Forelimb muscle (tissue), 1 donor: ENCODE results near the gene NKD1. TPM values are rescaled to one million over a fixed set of nuclear protein-coding genes. Genes with fewer than 3 reads are reported as not detected.

Source experiments
- DNase-seq: peaks from one replicate; pipeline ENCODE4 v3.0.0-alpha.2; 2013; ENCODE audit warnings: low read depth
- polyA plus RNA-seq: library from polyadenylated mRNA; unstranded; fragments of 120-200 nt; gene quantifications from one replicate; pipeline ENCODE4 v1.2.1, GENCODE V29; 2013; ENCODE audit not compliant: insufficient read length

The NKD1 gene
- polyA plus RNA-seq, 1 donor, result 9.0 TPM

- no peak for DNase-seq
Observed at GRCh38 chr16:50673496-50674275, 125.5 kb downstream of the NKD1 start.

- DNase-seq, result no peak
Observed at GRCh38 chr16:50674831-50675230, 126.6 kb downstream of the NKD1 start.

GRCh38 chr16:50675686-50676610, 127.8 kb downstream of the NKD1 start:
- no peak for DNase-seq

GRCh38 chr16:50676684-50677225, 128.6 kb downstream of the NKD1 start:
- DNase-seq, result no peak

- no peak for DNase-seq
Observed at GRCh38 chr16:50677351-50677750, 129.2 kb downstream of the NKD1 start.

GRCh38 chr16:50678531-50678930, 130.3 kb downstream of the NKD1 start:
- DNase-seq, result no peak

- DNase-seq, result no peak
Observed at GRCh38 chr16:50679266-50679665, 131.1 kb downstream of the NKD1 start.

GRCh38 chr16:50679676-50680555, 131.7 kb downstream of the NKD1 start:
- DNase-seq, result no peak

GRCh38 chr16:50680556-50680893, 132.3 kb downstream of the NKD1 start:
- no peak for DNase-seq

- no peak for DNase-seq
Observed at GRCh38 chr16:50681021-50681885, 133.1 kb downstream of the NKD1 start, which contains the start of gene SNX20. Gene SNX20 (minus strand): TSS chr16:50681312. CDS start chr16:50677526, 3,786 bp downstream.

GRCh38 chr16:50683689-50684374, 135.6 kb downstream of the NKD1 start:
- no peak for DNase-seq

GRCh38 chr16:50684823-50685461, 136.7 kb downstream of the NKD1 start:
- DNase-seq, result no peak

- no peak for DNase-seq
Observed at GRCh38 chr16:50685462-50686063, 137.4 kb downstream of the NKD1 start.

- no peak for DNase-seq
Observed at GRCh38 chr16:50688083-50688482, 139.9 kb downstream of the NKD1 start.

- DNase-seq, result no peak
Observed at GRCh38 chr16:50688867-50689266, 140.7 kb downstream of the NKD1 start.

- DNase-seq, result no peak
Observed at GRCh38 chr16:50690177-50690576, 142.0 kb downstream of the NKD1 start.

- no peak for DNase-seq
Observed at GRCh38 chr16:50692644-50692998, 144.4 kb downstream of the NKD1 start.

GRCh38 chr16:50692999-50693781, 145.0 kb downstream of the NKD1 start, which contains the start of gene NOD2:
Gene NOD2 (plus strand): TSS chr16:50693606. CDS start chr16:50699496, 5,890 bp downstream.
- no peak for DNase-seq
